Mucosa of stomach (tissue), 1 donor: ENCODE results near the gene MRTFB.

Source experiments
- H3K27me3 ChIP-seq: one replicate; pipeline ENCODE4 v1.7.0; 2013; ENCODE audit warnings: mild to moderate bottlenecking, low read length; ENCODE audit not compliant: control insufficient read depth, insufficient read depth
- H3K36me3 ChIP-seq: one replicate; pipeline ENCODE4 v1.7.0; 2013; ENCODE audit warnings: low read length; ENCODE audit not compliant: control insufficient read depth, insufficient read depth
- H3K4me1 ChIP-seq: one replicate; pipeline ENCODE4 v1.7.0; 2013; ENCODE audit warnings: mild to moderate bottlenecking, low read length; ENCODE audit not compliant: control insufficient read depth, insufficient read depth
- H3K4me3 ChIP-seq: one replicate; pipeline ENCODE4 v1.7.0; 2013; ENCODE audit warnings: low read length
- H3K9ac ChIP-seq: one replicate; pipeline ENCODE4 v1.7.0; 2013; ENCODE audit warnings: mild to moderate bottlenecking, low read length, moderate library complexity
- H3K9me3 ChIP-seq: one replicate; pipeline ENCODE4 v1.7.0; 2013; ENCODE audit warnings: mild to moderate bottlenecking, low read length, moderate library complexity; ENCODE audit not compliant: control insufficient read depth
- donor health status: Pancreatic carcinoma.

The MRTFB gene

DNA sequence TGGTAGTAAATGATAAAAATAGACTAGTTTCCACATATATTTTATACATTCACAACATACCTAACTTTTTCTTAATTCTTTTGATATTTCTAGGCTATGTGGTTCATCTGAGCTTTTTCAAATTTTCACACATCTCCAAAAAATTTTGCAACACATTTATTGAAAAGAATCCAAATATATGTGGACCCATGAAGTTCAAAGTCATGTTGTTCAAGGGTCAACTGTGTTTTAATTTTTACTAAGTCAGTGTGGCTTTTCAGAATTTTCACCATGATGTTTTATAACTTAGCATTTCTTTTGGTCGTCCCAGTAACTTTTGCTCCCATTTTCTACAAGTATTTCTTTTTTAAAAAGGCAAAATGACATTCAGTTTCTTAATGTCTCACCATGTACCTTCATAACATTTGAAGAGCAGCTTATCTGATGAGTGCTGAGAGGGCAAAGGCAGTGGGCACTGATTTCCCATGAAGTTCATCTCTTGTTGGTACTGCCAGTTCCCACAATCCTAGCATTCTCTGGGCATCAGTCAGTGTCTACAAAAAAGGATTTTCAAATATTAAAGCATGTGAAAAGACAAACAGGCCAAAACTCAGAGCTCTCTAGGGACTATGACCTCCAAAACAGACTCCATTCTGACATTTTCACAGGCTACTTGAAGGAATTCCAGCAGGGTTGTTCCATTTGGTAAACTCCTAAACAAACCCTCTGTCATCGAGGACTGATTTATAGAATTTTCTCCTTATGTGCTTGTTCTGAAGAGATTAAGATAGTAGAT lies 80.3 kb downstream of the MRTFB start:
- no peak overlapping the region for H3K9ac ChIP-seq
- H3K4me3 ChIP-seq: no peak overlapping the region
- H3K27me3 ChIP-seq: no peaks in the 10 kb centered on the region
- no peaks in the 10 kb centered on the region for H3K9me3 ChIP-seq
- H3K36me3 ChIP-seq: no peaks in the 10 kb centered on the region
- no peaks in the 10 kb centered on the region for H3K4me1 ChIP-seq

- H3K4me3 ChIP-seq: no peak overlapping the region
Measured at GRCh38 chr16:14155572-14156190, 84.6 kb downstream of the MRTFB start.

DNA sequence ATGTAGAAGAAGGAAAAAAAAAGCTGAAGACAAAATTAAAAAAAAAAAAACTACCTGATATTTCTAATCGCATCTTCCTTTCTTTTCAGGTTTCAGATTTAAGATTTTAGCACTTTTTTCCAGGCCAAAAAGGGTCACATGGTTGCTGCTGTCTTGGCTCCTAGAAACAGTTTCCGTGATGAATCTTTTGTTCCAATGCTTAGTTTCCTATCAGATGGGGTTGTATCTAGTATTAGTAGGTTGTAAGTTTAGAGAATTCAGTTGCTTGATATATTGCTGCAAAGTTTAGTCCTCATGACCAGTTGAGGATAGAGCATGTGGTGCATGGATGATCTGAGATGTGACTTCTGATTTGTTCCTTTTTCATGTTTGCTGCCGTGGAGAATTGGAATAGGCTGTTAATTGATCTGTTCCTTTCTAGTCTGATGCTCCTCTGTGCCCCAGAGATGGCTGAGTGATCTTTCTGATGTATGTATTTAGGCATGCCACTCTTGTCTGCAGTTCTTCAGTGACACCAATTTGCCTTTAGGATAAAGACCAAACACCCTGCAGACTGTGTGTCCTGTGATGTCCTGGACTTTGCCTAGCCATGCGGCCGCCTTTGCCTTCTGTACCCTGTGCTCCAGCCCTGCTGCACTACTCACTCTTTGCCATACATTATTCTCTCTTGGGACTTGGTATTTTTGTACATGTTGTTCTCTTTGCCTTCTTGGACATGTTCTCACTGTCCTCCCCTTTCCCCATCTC lies 94.0 kb downstream of the MRTFB start:
- H3K4me1 ChIP-seq: no peaks in the 10 kb centered on the region

More at GRCh38 chr16:14155572-14156190, 84.6 kb downstream of the MRTFB start:
- Histone ChIP-seq H3K4me1 (no peaks in the 10 kb centered on the region), H3K27me3 (no peaks in the 10 kb centered on the region), H3K36me3 (no peaks in the 10 kb centered on the region), H3K9me3 (no peaks in the 10 kb centered on the region), H3K9ac (no peak overlapping the region)

GRCh38 chr16:14168146-14168545 lies 97.0 kb downstream of the MRTFB start:
- no peaks in the 10 kb centered on the region for H3K4me1 ChIP-seq
- no peaks in the 10 kb centered on the region for H3K9me3 ChIP-seq
- no peaks in the 10 kb centered on the region for H3K27me3 ChIP-seq

More for the DNA sequence above, 94.0 kb downstream of the MRTFB start:
- H3K36me3 ChIP-seq: no peaks in the 10 kb centered on the region
- no peak overlapping the region for H3K4me3 ChIP-seq
- no peaks in the 10 kb centered on the region for H3K9me3 ChIP-seq
- no peak overlapping the region for H3K9ac ChIP-seq
- H3K27me3 ChIP-seq: no peaks in the 10 kb centered on the region

GRCh38 chr16:14172200-14172809 lies 101.2 kb downstream of the MRTFB start:
- Histone ChIP-seq H3K9ac (no peak overlapping the region), H3K36me3 (no peaks in the 10 kb centered on the region), H3K9me3 (no peaks in the 10 kb centered on the region), H3K27me3 (no peaks in the 10 kb centered on the region), H3K4me1 (no peaks in the 10 kb centered on the region), H3K4me3 (no peak overlapping the region)

More at GRCh38 chr16:14168146-14168545, 97.0 kb downstream of the MRTFB start:
- no peak overlapping the region for H3K9ac ChIP-seq
- no peaks in the 10 kb centered on the region for H3K36me3 ChIP-seq
- no peak overlapping the region for H3K4me3 ChIP-seq

GRCh38 chr16:14175086-14175485 lies 104.0 kb downstream of the MRTFB start:
- Histone ChIP-seq H3K9ac (no peak overlapping the region), H3K4me1 (no peaks in the 10 kb centered on the region), H3K4me3 (no peak overlapping the region), H3K9me3 (no peaks in the 10 kb centered on the region), H3K27me3 (no peaks in the 10 kb centered on the region), H3K36me3 (no peaks in the 10 kb centered on the region)

DNA sequence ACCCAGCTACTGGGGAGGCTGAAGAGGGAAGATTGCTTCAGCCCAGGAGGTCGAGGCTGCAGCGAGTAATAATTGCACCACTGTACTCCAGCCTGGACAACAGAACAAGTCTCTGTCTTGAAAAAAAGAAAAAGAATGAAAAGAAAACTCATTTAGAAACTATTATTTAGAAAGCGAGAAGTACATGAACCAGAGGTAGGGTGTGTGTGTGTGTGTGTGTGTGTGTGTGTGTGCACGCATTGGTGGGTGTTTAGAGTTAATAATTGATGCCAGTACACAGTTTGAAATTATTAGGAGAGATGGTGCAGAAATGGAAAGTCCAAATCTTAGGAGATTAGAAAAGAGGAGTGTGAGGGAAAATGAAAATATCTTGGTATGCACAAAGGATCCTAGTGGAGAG lies 106.6 kb downstream of the MRTFB start:
- Histone ChIP-seq H3K9me3 (no peaks in the 10 kb centered on the region), H3K27me3 (no peaks in the 10 kb centered on the region), H3K9ac (no peak overlapping the region), H3K4me1 (no peaks in the 10 kb centered on the region), H3K4me3 (no peak overlapping the region), H3K36me3 (no peaks in the 10 kb centered on the region)

- Histone ChIP-seq H3K4me3 (no peak overlapping the region), H3K9me3 (no peaks in the 10 kb centered on the region), H3K27me3 (no peaks in the 10 kb centered on the region), H3K4me1 (no peaks in the 10 kb centered on the region), H3K36me3 (no peaks in the 10 kb centered on the region), H3K9ac (no peak overlapping the region)
Measured at GRCh38 chr16:14179116-14179515, 108.0 kb downstream of the MRTFB start.

GRCh38 chr16:14180481-14180944 lies 109.4 kb downstream of the MRTFB start:
- Histone ChIP-seq H3K4me1 (no peaks in the 10 kb centered on the region), H3K4me3 (no peak overlapping the region), H3K9ac (no peak overlapping the region), H3K36me3 (no peaks in the 10 kb centered on the region), H3K9me3 (no peaks in the 10 kb centered on the region), H3K27me3 (no peaks in the 10 kb centered on the region)

DNA sequence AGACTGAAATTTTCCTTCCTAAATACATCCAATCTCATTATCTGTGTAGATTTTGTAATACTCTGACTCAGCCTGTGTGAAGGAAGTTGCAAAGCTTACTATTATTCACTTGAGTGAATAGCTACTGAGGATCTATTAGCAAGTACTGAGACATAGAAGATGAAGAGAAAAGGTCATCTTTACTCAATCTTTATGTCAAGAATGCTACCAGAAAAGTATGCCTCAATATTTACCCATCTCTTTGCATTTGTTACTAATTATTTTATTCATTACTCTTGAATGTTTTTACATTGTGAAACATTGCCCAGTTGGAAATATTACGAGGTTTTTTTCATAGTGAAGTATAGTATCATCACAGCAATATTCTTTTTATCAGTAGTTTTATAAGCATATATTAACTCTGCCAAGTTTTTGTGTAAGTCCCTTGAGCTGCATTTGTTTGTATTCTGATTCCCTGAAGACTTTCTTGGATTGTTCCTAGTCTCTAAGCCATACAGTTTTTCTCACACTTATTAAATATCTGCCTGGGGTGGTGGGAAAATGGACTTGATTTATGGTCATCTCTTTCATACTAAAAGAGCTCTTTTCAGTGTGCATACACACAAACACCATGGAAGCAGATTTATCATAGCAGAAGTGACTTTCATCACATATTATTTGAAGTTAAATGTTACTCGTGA lies 110.4 kb downstream of the MRTFB start:
- no peaks in the 10 kb centered on the region for H3K9me3 ChIP-seq
- H3K9ac ChIP-seq: no peak overlapping the region
- no peaks in the 10 kb centered on the region for H3K4me1 ChIP-seq
- H3K4me3 ChIP-seq: no peak overlapping the region
- no peaks in the 10 kb centered on the region for H3K27me3 ChIP-seq
- H3K36me3 ChIP-seq: no peaks in the 10 kb centered on the region

DNA sequence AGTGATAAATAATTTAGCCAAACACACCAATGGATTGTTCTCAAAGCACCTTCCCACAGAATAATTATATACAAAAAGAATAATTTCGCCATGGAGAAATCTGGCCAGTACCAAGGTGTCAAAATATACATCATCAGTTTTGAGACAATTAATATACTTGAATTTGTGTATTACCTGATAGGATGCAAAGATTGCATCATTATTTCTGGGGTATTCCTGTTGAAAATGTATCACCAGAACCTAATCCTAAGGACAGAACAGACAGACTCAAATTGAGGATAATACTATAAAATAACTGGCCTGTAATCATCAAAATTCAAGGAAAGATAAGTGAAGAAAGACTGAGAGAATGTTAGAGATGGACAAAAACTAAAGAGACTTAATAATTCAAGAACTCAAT lies 111.9 kb downstream of the MRTFB start:
- no peaks in the 10 kb centered on the region for H3K4me1 ChIP-seq
- no peaks in the 10 kb centered on the region for H3K9me3 ChIP-seq
- H3K27me3 ChIP-seq: no peaks in the 10 kb centered on the region
- no peak overlapping the region for H3K9ac ChIP-seq
- no peak overlapping the region for H3K4me3 ChIP-seq
- H3K36me3 ChIP-seq: no peaks in the 10 kb centered on the region
